ENCODE results near the gene CYP2A6.
"Not testable (repeated sequence)": the region's sequence is repeated elsewhere in the genome, so short reads cannot be mapped to it uniquely, and the experiment has no call there.

The CYP2A6 gene, protein sequence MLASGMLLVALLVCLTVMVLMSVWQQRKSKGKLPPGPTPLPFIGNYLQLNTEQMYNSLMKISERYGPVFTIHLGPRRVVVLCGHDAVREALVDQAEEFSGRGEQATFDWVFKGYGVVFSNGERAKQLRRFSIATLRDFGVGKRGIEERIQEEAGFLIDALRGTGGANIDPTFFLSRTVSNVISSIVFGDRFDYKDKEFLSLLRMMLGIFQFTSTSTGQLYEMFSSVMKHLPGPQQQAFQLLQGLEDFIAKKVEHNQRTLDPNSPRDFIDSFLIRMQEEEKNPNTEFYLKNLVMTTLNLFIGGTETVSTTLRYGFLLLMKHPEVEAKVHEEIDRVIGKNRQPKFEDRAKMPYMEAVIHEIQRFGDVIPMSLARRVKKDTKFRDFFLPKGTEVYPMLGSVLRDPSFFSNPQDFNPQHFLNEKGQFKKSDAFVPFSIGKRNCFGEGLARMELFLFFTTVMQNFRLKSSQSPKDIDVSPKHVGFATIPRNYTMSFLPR

DNA sequence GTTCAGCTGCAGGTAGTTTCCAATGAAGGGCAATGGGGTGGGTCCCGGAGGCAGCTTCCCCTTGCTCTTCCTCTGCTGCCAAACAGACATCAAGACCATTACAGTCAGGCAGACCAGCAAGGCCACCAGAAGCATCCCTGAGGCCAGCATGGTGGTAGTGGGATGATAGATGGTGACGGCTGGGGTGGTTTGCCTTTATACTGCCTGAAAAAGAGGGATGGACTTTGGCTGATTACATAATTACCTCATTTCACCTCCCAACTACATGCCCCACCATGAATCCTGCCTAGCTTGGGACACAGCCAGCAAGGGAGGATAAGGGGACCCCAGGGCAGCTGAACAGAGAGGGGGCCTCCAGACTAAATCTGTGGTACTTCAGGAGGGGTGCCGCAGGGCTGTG is at the start of gene CYP2A6:
CYP2A6 (minus strand) TSS at position 171 of the 400 bp plus-strand sequence; CDS start at position 150, 21 bp downstream.
- peak; percentile 66 for DNase-seq (ENCODE audit: low spot score)

DNA sequence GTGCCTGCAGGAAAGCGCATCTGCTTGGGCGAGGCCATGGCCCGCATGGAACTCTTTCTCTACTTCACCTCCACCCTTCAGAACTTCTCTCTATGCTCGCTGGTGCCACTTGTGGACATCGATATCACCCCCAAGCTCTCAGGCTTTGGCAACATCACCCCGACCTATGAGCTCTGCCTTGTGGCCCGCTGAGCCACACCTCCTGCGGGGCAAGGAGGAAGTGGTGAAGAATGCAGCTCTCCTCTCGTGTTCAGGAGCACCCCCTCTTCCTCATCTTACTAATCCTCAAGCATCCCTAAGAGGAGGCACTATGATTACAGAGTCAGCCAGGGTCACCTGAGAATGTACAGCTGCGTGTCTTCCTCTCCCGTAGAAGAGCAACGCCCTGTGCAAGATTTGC is 49.7 kb upstream of the CYP2A6 start:
- DNase-seq (ENCODE audit: low spot score) = not testable (repeated sequence)

DNA sequence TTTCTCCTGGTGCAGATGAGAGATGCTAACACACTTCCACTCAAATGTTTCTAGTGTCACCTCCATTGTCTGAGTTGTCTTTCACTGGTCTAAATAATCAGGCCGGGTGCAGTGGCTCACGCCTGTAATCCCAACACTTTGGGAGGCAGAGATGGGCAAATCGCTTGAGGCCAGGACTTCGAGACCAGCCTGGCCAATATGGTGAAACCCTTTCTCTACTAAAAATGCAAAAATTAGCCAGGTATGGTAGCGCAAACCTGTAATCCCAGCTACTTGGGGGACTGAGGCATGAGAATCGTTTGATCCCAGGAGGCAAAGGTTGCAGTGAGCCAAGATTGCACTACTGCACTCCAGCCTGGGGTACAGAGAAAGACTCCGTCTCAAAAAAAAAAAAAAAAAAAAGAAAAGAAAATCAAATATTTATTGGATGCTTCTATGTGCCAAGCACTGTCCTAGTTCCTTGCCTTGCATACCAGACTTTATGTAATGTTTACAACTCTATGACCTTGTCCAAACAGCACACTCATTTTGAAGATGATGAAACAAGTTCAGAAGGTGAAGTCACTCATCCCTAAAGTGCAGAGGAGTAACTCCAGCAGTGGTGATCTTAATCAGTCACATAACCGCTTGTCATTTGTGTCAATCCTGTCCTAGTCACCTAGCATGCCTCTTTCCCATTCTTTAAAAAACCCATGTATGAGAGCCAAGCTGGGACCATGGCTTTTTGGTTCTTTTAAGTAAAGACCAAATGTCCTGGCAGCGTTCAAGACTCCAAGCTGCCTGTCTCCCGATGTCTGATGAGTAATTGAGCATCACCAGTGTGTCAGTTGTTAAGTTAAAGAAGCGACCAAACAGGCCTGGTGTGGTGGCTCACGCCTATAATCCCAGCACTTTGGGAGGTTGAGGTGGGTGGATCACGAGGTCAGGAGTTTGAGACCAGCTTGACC is 46.9 kb upstream of the CYP2A6 start:
- DNase-seq (ENCODE audit: low spot score) = peak; percentile 57

DNA sequence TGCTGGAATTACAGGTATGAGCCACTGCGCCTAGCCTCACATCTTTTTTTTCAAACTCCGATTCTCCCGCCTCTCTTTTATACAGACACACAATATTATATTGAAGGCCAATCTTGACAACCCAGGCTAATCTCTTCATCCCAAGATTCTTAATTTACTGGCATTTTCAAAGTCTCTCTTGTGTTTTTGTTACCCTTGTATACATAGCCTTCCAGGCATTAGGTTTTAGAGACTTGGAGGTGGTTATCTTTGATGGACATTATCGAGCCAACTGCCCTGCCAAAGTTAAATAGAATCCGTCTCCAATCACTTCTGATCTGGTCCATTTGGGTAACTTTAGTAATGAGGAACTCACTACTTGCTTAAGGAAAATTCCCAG is 46.2 kb upstream of the CYP2A6 start:
- DNase-seq (ENCODE audit: low spot score) = no peak

DNA sequence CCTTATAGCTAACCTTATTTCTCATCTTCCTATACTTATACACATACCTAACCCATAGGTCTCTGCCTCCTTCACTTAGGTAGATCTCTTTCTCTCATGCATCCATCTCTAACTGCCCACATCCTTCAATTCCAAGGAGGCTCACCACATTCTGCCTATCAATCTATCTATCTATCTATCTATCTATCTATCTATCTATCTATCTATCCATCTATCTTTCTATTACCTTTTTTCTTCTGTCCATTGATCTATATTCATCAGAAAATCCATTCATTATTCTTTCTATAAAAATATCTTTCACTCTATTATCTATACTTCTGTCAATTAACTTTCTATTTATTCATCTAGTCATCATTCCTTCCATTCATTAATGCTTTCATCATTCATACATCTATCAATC is 42.9 kb upstream of the CYP2A6 start:
- DNase-seq (ENCODE audit: low spot score) = no peak

DNA sequence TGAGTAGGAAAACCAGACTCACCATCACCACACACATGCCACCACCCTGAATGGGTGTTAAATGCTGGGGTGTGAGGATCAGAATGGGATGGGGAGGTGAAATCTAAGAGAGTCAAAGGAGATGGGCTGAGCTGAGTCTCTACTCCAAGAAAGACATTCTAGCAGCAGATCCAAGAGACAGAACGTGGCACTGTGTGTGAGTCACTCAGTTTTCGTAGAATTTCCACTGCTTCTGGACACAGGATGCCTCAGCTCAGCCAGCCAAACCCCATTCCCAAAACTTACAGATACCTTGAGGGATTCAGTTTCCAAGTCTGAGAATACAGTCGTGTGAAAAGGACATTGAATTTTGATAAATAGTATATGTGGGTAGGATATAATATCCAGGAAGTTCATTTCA is 39.1 kb upstream of the CYP2A6 start:
- DNase-seq (ENCODE audit: low spot score) = no peak

DNA sequence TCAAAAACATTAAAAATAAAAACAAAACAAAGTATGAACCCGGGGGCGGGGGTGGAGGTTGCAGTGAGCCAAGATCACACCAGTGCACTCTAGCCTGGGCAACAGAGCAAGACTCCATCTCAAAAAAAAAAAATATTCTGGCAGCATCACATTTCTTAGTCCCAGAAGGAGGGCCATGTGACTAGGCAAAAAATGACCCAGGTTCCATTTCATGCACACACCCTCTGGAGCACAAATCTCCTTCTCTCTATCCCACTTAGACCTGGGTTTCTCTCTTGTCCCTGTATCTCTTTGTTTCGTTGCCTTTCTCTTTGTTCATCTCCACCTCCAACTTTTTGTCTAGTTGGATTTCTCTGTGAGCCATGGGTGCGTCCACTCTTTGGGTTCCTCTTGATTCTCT is 37.9 kb upstream of the CYP2A6 start:
- DNase-seq (ENCODE audit: low spot score) = no peak

DNA sequence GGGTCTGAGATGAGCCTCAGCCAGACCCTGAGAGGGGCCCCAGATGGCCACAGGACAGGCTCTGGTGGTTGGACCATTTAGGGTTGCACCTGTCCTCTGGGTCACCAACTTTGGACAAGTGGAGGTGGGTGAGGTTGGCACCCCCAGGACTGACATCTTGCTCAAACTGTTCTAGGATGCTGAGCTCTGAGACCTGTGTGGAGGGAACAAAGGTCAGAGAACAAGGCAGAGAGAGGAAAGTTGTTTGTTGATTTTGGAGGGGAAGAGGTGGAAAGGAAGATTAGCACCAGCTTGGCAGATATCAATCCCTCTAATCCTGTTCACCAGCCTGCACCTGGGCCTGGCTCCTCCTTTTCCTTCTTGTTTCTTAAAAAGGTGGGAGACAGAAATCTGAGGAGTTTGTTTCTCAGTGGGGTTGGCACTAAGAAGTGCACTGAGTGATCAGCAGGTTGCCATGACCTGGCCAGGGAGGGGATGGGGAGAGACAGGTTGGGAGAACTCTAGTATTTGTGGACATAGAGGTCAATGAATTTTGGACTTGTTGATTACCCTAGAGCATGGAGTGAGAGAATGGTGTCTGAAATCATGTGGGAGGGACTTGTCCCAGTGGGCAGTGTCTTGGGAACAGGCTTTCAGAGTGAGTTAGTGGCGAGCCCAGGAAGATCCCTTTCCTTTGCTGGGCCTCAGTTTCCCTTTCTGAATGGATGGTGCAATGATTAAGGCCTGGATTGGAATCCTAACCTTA is 34.1 kb upstream of the CYP2A6 start:
- not testable (repeated sequence) for DNase-seq (ENCODE audit: low spot score)

DNA sequence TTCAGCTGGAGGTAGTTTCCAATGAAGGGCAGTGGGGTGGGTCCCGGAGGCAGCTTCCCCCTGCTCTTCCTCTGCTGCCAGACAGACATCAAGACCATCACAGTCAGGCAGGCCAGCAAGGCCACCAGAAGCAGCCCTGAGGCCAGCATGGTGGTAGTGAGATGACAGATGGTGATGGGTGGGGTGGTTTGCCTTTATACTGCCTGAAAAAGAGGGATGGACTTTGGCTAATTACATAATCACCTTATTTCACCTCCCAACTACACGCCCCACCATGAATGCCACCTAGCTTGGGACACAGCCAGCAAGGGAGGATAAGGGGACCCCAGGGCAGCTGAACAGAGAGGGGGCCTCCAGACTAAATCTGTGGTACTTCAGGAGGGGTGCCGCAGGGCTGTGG is 31.8 kb upstream of the CYP2A6 start, which contains the start of gene CYP2A7:
CYP2A7 (minus strand) TSS at position 170 of the 400 bp plus-strand sequence; CDS start at position 149, 21 bp downstream.
- peak; percentile 49 for DNase-seq (ENCODE audit: low spot score)

DNA sequence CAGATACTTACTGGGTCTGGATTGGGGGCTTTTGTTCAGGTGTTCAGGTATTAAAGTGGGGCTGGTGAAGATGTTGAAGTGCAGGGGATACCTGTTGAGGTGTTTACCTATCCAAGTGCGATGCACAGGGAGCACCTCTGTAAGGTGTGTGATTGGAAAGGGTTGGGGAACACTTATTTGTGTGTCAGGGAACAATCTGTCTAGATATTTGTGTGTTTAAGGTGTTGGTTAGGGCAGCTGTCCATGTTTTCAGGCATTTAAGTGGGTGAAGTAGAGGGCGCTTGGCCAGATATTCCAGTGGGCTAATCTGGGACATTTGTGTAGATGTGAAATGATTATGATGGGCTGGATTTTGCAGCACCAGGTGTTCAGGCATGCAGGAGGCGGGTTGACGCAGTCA is 29.1 kb upstream of the CYP2A6 start:
- not testable (repeated sequence) for DNase-seq (ENCODE audit: low spot score)

DNA sequence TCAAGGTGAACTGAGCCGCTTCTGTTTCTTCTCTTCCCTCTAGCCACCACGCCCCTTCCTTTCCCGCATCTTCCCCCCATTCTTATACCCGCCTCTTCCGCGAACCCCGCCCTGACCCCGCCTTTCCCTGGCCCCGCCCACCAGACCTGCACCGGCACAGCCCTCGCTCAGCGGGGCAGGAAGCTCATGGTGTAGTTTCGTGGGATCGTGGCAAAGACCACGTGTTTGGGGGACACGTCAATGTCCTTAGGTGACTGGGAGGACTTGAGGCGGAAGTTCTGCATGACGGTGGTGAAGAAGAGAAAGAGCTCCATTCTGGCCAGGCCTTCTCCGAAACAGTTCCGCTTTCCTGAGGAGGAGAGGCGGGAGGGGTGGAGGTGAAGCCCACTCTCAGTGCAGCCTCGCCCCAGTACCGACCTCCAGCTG is 25.3 kb upstream of the CYP2A6 start:
- DNase-seq (ENCODE audit: low spot score) = not testable (repeated sequence)

DNA sequence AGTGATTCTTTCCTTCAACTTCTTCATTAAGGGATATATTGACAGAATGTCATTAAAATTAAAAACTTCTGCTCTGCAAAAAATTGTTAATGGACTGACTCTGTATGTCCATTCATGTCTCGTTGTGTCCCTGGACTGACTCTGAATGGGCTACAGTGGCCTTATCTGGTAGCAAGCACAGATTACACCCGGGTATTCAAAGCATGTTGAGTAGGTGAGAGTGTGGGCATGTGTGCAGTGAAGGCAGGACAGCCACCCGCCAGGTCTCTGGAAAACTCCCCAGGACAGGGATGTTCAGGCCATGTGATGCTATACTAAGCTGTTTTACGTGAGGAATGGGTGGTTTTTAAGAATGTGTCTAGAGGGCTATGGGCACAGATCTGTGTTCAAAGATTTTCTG is 24.6 kb upstream of the CYP2A6 start:
- DNase-seq (ENCODE audit: low spot score) = not testable (repeated sequence)

DNA sequence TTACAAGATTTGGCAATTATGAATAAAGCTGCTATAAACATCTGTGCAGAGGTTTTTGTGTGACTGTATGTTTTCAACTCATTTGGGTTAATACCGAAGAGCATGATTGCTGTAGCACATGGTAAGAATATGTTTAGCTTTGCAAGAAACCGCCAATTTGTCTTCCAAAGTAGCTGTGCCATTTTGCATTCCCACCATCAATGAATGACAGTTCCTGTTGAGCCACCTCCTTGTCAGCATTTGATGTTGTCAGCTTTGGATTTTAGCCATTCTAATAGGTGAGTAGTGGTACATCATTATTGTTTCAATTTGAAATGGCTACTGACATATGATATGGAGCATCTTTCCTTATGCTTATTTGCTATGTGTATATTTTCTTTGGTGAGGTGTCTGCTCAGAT is 23.6 kb upstream of the CYP2A6 start:
- DNase-seq (ENCODE audit: low spot score) = not testable (repeated sequence)

DNA sequence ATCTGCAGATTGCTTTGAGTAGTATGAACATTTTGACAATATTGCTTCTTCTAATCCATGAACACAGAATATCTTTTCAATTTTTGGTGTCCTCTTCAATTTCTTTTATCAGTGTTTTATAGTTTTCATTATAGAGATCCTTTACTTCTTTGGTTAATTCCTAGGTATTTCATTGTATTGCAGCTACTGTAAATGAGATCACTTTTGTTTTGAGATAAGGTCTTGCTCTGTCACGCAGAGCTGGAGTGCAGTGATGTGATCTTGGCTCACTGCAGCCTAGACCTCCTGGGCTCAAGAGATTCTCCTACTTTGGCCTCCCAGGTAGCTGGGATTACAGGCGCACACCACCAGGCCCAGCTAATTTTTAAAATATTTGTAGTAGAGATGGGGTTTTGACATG is 22.0 kb upstream of the CYP2A6 start:
- no peak for DNase-seq (ENCODE audit: low spot score)

DNA sequence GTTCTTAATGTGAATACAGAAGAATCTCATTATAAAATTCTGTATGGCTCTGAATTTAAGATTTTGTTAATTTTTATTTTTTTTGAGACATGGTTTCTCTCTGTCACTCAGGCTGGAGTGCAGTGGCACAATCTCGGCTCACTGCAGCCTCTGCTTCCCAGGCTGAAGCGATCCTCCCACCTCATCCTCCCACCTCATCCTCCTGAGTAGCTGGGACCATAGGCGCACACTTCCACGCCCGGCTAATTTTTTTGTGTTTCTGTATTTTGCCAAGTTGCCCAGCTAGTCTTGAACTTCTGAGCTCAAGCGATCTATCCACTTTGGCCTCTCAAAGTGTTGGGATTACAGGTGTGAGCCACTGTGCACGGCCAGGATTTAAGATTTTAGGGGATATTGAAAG is 17.5 kb upstream of the CYP2A6 start:
- no peak for DNase-seq (ENCODE audit: low spot score)

DNA sequence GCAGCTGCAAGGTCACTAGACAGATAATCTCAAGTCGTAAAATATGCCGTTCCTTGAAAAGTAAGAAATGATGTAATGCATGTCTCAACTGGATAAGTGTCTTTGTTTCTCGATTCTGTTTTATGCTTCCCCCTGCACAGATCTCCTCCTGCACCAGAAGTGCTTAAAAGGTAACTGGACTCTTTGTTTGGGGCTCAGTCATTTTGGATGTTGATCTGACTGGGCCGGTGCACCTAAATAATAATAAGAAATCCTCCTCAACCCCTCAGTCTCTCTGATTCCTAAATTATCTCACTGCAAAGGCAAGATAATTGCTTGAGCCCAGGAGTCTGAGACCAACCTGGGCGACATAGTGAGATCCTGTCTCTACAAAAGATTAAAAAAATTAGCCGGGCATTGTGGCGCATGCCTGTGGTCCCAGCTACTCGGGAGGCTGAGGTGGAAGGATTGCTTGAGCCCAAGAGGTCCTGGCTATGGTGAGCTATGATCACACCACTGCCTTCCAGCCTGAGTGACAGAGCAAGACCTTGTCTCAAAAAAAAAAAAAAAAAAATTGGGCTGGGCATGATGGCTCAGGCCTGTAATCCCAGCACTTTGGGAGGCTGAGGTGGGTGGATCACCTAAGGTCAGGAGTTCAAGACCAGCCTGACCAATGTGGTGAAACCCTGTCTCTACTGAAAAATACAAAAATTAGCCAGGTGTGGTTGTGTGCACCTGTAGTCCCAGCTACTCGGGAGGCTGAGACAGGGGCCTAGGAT is 14.7 kb upstream of the CYP2A6 start:
- DNase-seq (ENCODE audit: low spot score) = not testable (repeated sequence)

DNA sequence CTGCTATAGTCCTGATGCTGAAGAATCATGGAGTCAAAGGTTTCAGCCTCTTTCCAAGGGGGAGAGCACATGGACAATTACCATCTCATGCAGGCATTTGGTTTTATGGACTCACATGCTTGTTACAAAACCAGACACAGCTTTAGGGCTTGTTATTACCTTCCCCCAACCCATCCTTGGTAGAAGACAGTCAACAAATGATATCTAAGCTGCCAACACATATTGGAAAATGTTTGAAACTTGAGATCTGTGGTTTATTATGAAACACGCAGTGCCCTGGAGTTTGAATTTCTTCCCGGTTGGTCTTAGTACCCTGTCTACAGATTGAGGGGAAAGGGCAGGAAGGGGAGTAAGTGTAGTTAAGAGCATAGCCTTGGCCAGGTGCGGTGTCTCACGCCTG is 12.5 kb upstream of the CYP2A6 start:
- peak; percentile 43 for DNase-seq (ENCODE audit: low spot score)

DNA sequence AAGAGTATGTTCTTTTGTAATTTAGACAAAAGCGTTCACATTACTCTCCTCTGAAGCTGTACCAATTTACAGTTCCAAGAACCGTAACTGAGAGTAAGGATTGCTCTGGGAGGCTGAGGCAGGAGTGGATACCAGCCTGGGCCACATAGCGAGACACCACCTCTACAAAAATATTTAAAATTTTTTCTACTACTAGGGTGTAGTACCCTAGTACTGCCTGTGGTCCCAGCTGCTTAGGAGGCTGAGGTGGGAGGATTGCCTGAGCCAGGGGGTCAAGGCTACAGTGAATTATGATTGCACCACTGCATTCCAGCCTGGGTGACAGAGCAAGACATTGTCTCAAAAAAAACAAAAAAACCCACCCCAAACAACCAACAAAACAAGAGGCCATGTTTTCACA is 12.1 kb upstream of the CYP2A6 start:
- DNase-seq (ENCODE audit: low spot score) = peak; percentile 31

DNA sequence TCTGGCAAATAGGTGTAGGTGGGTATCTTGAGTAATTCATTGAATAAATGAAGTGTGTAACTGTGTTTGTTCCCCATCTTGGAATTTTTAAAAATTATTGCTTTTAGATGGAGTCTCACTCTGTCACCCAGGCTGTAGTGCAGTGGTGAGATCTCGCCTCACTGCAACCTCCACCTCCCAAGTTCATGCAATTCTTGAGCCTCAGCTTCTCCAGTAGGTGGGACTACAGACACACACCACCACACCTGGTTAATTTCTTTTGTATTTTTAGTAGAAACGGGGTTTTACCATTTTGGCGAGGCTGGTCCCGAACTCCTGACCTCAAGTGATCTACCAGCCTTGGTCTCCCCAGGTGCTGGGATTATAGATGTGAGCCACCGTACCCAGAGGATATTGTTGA is 7.9 kb upstream of the CYP2A6 start:
- no peak for DNase-seq (ENCODE audit: low spot score)

DNA sequence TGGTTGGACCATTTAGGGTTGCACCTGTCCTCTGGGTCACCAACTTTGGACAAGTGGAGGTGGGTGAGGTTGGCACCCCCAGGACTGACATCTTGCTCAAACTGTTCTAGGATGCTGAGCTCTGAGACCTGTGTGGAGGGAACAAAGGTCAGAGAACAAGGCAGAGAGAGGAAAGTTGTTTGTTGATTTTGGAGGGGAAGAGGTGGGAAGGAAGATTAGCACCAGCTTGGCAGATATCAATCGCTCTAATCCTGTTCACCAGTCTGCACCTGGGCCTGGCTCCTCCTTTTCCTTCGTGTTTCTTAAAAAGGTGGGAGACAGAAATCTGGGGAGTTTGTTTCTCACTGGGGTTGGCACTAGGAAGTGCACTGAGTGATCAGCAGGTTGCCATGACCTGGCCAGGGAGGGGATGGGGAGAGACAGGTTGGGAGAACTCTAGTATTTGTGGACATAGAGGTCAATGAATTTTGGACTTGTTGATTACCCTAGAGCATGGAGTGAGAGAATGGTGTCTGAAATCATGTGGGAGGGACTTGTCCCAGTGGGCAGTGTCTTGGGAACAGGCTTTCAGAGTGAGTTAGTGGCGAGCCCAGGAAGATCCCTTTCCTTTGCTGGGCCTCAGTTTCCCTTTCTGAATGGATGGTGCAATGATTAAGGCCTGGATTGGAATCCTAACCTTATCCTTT is 2.4 kb upstream of the CYP2A6 start:
- DNase-seq (ENCODE audit: low spot score) = not testable (repeated sequence)

DNA sequence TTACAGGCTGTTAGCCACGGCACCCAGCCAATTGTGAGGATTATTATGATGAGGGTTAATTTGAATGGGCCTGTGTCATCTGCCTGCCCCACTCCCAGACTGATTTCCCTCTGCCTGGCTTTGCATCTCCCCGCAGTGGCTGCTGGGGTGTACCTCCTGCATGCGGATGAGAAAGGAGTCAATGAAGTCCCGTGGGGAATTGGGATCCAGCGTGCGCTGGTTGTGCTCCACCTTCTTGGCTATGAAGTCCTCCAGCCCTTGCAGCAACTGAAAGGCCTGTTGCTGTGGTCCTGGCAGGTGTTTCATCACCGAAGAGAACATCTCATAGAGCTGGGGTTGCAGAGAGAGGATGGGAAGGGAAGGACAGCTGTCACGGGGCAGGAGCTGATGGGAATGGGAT is 3.5 kb downstream of the CYP2A6 start:
- DNase-seq (ENCODE audit: low spot score) = not testable (repeated sequence)
